Measurements from ENCODE around the gene APRT.
A peak's percentile ranks its signal among the peaks of the same experiment; 100 is the strongest.

Gene APRT

GRCh38 chr16:88822281-88823040 is 10.7 kb upstream of the APRT start:
- DNase-seq (ENCODE audit: low read depth in 2 of 2) = no peak

- no peak for DNase-seq (ENCODE audit: low read depth in 2 of 2)
Observed at GRCh38 chr16:88821168-88821850, 9.6 kb upstream of the APRT start.

- DNase-seq (ENCODE audit: low read depth in 2 of 2) = no peak
Observed at GRCh38 chr16:88820385-88821025, 8.8 kb upstream of the APRT start.

- DNase-seq (ENCODE audit: low read depth in 2 of 2) = no peak
Observed at GRCh38 chr16:88819126-88819525, 7.4 kb upstream of the APRT start.

- DNase-seq (ENCODE audit: low read depth in 2 of 2) = no peak
Observed at GRCh38 chr16:88818575-88818874, 6.8 kb upstream of the APRT start.

GRCh38 chr16:88817785-88818574 is 6.3 kb upstream of the APRT start:
- DNase-seq (ENCODE audit: low read depth in 2 of 2) = no peak

- no peak for DNase-seq (ENCODE audit: low read depth in 2 of 2)
Observed at GRCh38 chr16:88816736-88817535, 5.2 kb upstream of the APRT start.

- DNase-seq (ENCODE audit: low read depth in 2 of 2) = no peak
Observed at GRCh38 chr16:88815901-88816589, 4.3 kb upstream of the APRT start.

GRCh38 chr16:88815227-88815626 is 3.5 kb upstream of the APRT start:
- DNase-seq (ENCODE audit: low read depth in 2 of 2) = no peak

- DNase-seq (ENCODE audit: low read depth in 2 of 2) = no peak
Observed at GRCh38 chr16:88814144-88814502, 2.4 kb upstream of the APRT start.

- no peak for DNase-seq (ENCODE audit: low read depth in 2 of 2)
Observed at GRCh38 chr16:88813269-88814143, 1.8 kb upstream of the APRT start.

GRCh38 chr16:88812513-88813268 is 963 bp upstream of the APRT start:
- no peak for DNase-seq (ENCODE audit: low read depth in 2 of 2)

- peak in 1 of 2 donors; percentile 45 for DNase-seq (ENCODE audit: low read depth in 2 of 2)
Observed at GRCh38 chr16:88810912-88811768, 588 bp downstream of the APRT start.

- no peak for DNase-seq (ENCODE audit: low read depth in 2 of 2)
Observed at GRCh38 chr16:88810166-88810911, 1.4 kb downstream of the APRT start.

GRCh38 chr16:88809676-88810165 is 2.0 kb downstream of the APRT start:
- no peak for DNase-seq (ENCODE audit: low read depth in 2 of 2)

- DNase-seq (ENCODE audit: low read depth in 2 of 2) = no peak
Observed at GRCh38 chr16:88809068-88809675, 2.6 kb downstream of the APRT start.

Measured in stimulated activated CD8-positive, alpha-beta memory T cell treated with anti-CD3 and anti-CD28 coated beads, Interleukin-2, amount 100 ng/mL, for 1 hour (primary cell).